Left forelimb (tissue), 1 donor: ENCODE measurements around the gene OR8J1.
"Not testable (repeated sequence)": the region's sequence is repeated elsewhere in the genome, so short reads cannot be mapped to it uniquely, and the experiment has no call there.

ENCODE experiments used
- DNase-seq: peaks from one replicate; pipeline ENCODE4 v3.0.0-alpha.2; 2018; ENCODE audit warnings: low spot score

The OR8J1 gene, protein sequence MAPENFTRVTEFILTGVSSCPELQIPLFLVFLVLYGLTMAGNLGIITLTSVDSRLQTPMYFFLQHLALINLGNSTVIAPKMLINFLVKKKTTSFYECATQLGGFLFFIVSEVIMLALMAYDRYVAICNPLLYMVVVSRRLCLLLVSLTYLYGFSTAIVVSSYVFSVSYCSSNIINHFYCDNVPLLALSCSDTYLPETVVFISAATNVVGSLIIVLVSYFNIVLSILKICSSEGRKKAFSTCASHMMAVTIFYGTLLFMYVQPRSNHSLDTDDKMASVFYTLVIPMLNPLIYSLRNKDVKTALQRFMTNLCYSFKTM

DNA sequence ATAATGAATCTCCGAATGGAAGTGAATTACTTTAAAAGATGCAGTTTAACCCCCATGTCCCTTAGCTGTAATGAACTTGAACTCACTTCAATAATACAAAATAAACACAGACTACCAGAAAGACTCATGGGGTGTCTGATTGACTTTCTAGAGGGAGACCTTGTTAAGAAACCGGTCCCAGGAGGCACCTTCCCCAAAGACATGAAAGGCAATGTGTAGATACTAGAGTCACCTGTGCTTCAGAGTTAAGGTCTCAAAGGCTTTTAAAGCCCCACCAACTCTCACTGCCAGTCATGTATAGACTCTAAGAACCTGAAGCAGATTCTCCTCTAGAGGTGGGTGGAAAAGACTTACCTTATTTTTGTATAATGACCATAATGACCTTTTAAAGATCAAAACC, at the start of gene OR8J1:
TSS of gene OR8J1 (plus strand) at position 301 of the 400 bp plus-strand sequence. CDS start 5,956 bp downstream, outside the sequence.
- DNase-seq, result no peak

DNA sequence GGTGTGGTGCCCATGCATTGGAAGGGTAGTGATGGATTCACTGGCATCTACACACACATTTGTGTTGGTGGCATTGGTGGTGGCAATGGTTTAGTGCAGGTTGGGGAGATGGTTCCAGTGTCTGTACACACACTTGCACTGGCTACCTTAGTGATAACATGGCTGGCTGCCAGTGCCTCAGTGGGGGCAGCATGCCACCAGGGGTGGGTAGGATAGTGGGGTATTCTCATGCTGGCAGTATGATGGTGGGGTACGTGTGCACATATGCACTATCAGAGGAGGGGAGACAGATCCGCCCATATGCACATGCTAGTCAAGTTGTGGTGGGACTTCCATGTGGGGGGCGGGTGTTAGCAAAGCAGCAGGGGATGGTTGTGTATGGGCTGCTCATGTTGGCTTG, 46.3 kb upstream of the OR8J1 start:
- DNase-seq, result no peak

GRCh38 chr11:56314844-56315243, 39.2 kb upstream of the OR8J1 start, which contains the start of gene OR8K3:
OR8K3 (plus strand) TSS chr11:56315144; CDS start chr11:56318307, 3,163 bp downstream.
- DNase-seq, result no peak

GRCh38 chr11:56331861-56332491, 22.1 kb upstream of the OR8J1 start:
- no peak for DNase-seq

DNA sequence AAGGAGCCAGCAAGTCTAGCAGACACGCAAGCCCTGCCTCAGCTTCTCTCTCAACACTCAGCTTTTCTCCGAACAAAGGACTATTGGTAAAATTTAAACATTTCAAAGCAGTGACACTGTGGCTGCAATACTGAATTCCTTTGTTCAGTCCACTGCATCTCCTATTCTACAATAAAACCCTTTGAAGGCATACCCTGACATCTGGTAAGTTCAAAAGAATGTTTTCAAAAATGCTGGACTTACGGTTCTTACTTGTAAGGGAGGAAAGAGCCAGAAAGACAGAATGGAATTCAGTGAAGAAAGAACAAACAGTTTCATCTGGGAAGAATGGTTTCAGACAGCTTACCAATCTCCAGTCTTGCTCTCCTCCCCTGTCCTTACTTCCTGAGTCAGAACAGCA, 20.9 kb upstream of the OR8J1 start:
- DNase-seq, result no peak

DNA sequence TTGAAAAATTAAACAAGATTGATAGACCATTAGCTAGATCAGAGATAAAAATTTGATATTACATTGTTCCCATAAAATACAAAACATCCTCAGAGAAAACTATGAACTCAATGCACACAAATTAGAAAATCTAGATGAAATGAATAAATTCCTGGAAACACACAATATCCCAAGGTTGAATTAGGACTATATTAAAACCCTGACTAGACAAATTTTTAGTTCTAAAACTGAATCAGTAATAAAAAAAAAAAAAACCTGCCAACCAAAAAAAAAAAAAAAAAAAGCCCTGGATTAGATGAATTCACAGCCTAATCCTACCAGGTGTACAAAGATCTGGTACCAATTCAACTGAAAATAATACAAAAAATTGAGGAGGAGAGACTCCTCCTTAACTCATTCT, 13.8 kb upstream of the OR8J1 start:
- DNase-seq, result no peak

DNA sequence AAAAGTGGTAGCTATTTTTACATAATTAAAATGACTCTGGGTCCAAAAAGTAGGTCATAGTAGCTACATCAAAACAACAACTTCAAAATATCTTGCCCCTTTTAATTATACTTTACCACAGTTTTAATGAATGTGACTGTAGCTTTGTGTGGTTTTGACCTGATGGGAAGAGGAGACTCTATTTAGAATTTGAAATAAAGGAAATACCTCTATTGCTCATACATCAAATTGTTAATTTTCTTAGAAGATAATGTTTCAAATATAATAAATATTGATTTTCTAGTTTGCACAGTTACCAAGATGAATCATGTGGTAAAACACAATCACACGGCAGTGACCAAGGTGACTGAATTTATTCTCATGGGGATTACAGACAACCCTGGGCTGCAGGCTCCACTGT, 8.4 kb upstream of the OR8J1 start, which contains the start of gene OR8K1:
TSS of gene OR8K1 (plus strand) at position 301 of the 400 bp plus-strand sequence. CDS start at position 301, 0 bp downstream.
- no peak for DNase-seq

DNA sequence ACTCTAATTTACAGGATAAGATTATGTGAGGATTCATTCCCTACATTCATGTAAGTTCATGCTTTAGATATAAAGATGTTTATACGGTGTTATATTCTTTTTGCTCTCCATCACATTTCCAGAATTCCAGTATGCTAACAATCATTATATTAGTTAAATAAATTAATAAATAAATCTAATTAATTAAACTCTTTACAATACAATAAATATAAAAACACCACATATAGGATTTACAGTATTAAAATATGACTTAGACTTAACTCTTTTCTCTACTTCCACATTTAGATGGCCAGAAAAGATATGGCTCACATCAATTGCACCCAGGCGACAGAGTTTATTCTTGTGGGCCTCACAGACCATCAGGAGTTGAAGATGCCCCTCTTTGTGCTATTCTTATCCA, 21.2 kb downstream of the OR8J1 start, which contains the start of gene OR8U1:
TSS of gene OR8U1 (plus strand) at position 301 of the 400 bp plus-strand sequence. CDS start at position 301, 0 bp downstream.
- no peak for DNase-seq

DNA sequence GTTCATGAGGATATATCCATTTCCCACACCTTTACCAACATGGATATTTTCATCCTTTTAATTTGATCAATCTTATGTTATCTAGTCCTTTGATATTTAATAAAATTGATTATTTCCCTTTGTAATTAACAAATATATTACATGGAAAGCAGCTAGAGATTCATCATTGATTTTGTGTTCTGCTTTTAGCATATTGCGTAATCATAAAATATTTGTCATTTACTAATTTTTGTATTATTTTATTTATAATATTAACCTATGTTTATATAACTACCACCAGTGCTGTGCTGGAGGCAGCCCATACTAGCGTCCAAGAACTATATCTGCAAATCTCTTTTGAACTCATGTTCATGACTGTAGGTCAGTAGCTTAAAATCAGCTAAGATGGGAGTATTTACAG, 26.0 kb downstream of the OR8J1 start:
- no peak for DNase-seq

GRCh38 chr11:56394381-56394780, 40.3 kb downstream of the OR8J1 start:
- DNase-seq, result no peak

- DNase-seq, result no peak
Observed at GRCh38 chr11:56396047-56396446, 42.0 kb downstream of the OR8J1 start.

- DNase-seq, result not testable (repeated sequence)
Observed at GRCh38 chr11:56401858-56402461, 47.9 kb downstream of the OR8J1 start.

- no peak for DNase-seq
Observed at GRCh38 chr11:56404393-56404792, 50.3 kb downstream of the OR8J1 start.

GRCh38 chr11:56410801-56411200, 56.7 kb downstream of the OR8J1 start:
- DNase-seq, result no peak
